Adrenal gland (tissue), 5 donors: ENCODE data around the gene TAF11L13.

ENCODE experiments used
- CTCF ChIP-seq, 6 experiments: fragments of 450-650 bp in 4 of 6; fragments of 200-600 bp in 2 of 6; sonication (generic) in 1 of 6; IDR thresholded peaks; 1 replicate in 5 of 6; 2 replicates in 1 of 6; pipeline versions ENCODE4 v1.5.1 to v1.8.0; 2016 to 2021; ENCODE audit warnings: antibody characterized with exemption in 6 of 6, mild to moderate bottlenecking in 2 of 6, moderate library complexity in 1 of 6
- POLR2A ChIP-seq, 2 donors: fragments of 450-650 bp; IDR thresholded peaks; one replicate each; pipeline ENCODE4 v1.6.1; 2017; ENCODE audit warnings: antibody characterized with exemption in 2 of 2, mild to moderate bottlenecking in 2 of 2, moderate library complexity in 1 of 2
- donor health status: DM: no; HTN: no; CAD: no.

GRCh38 chr5:17666726-17667235 is 34.9 kb downstream of the TAF11L13 start:
- TF ChIP-seq CTCF (IDR thresholded peaks at IDR 0.05): no peak
- TF ChIP-seq POLR2A (IDR thresholded peaks at IDR 0.05): no peak
